ENCODE results near the gene TINAGL1. TPM values are rescaled to one million over a fixed set of nuclear protein-coding genes. Genes with fewer than 3 reads are reported as not detected.

The TINAGL1 gene
- total RNA-seq, 1 donor from 2014 or later, result 201 TPM

GRCh38 chr1:31628931-31629556, 52.7 kb downstream of the TINAGL1 start:
- Mint-ChIP-seq H3K4me1 (peaks cover 35% of the 10 kb centered on the region), H3K27ac (peak overlapping the region; percentile 44), H3K27me3 (ENCODE audit: low read depth) (no peaks in the 10 kb centered on the region), H3K9me3 (no peaks in the 10 kb centered on the region), H3K36me3 (peaks cover 9% of the 10 kb centered on the region), H3K4me3 (no peak overlapping the region)
- no peak for TF ChIP-seq CTCF (IDR thresholded peaks at IDR 0.05; ENCODE audit: unreplicated experiment)
- no peak for DNase-seq (ENCODE audit: low spot score in 2 of 2, unreplicated experiment in 2 of 2)

GRCh38 chr1:31632649-31633048, 56.3 kb downstream of the TINAGL1 start:
- H3K4me1 Mint-ChIP-seq, result peaks cover 22% of the 10 kb centered on the region
- H3K27me3 Mint-ChIP-seq (ENCODE audit: low read depth), result no peaks in the 10 kb centered on the region
- H3K27ac Mint-ChIP-seq, result no peak overlapping the region
- DNase-seq (ENCODE audit: low spot score in 2 of 2, unreplicated experiment in 2 of 2), result no peak
- H3K36me3 Mint-ChIP-seq, result peaks cover 9% of the 10 kb centered on the region
- no peak overlapping the region for H3K4me3 Mint-ChIP-seq
- no peak for TF ChIP-seq CTCF (IDR thresholded peaks at IDR 0.05; ENCODE audit: unreplicated experiment)
- no peaks in the 10 kb centered on the region for H3K9me3 Mint-ChIP-seq

GRCh38 chr1:31633117-31633516, 56.8 kb downstream of the TINAGL1 start:
- H3K27ac Mint-ChIP-seq, result no peak overlapping the region
- DNase-seq (ENCODE audit: low spot score in 2 of 2, unreplicated experiment in 2 of 2), result no peak

More at GRCh38 chr1:31633117-31633516, 56.8 kb downstream of the TINAGL1 start:
- H3K4me3 Mint-ChIP-seq, result no peak overlapping the region
- H3K4me1 Mint-ChIP-seq, result peaks cover 21% of the 10 kb centered on the region
- TF ChIP-seq CTCF (IDR thresholded peaks at IDR 0.05; ENCODE audit: unreplicated experiment), result peak; percentile 17
- no peaks in the 10 kb centered on the region for H3K9me3 Mint-ChIP-seq
- no peaks in the 10 kb centered on the region for H3K27me3 Mint-ChIP-seq (ENCODE audit: low read depth)
- H3K36me3 Mint-ChIP-seq, result peaks cover 6% of the 10 kb centered on the region

Other genes with a start within 250 kb of the TINAGL1 start
- 4.5 to 6.7 TPM (median 4.6 TPM) in 3 replicates for gene FABP3, start 203.4 kb upstream of the TINAGL1 start, total RNA-seq
- 45.4 to 49.1 TPM (median 47.1 TPM) in 3 replicates for gene SERINC2, start 163.3 kb upstream of the TINAGL1 start, total RNA-seq
- gene HCRTR1, start 41.2 kb downstream of the TINAGL1 start, total RNA-seq, result 0.71 to 1.1 TPM (median 0.98 TPM) in 3 replicates
- 42.6 to 43.8 TPM (median 43.8 TPM) in 3 replicates for gene PEF1, start 68.4 kb downstream of the TINAGL1 start, total RNA-seq
- gene COL16A1, start 127.5 kb downstream of the TINAGL1 start, total RNA-seq, result 365 to 389 TPM (median 380 TPM) in 3 replicates
- 21.5 to 24.0 TPM (median 21.9 TPM) in 3 replicates for gene ADGRB2, start 187.8 kb downstream of the TINAGL1 start, total RNA-seq
- gene SPOCD1, start 239.5 kb downstream of the TINAGL1 start, total RNA-seq, result 0.75 to 1.3 TPM (median 1.0 TPM) in 3 replicates

All from mesothelial cell of epicardium (in vitro differentiated cells).